Measurements from ENCODE around the gene IL19. TPM values are rescaled to one million over a fixed set of nuclear protein-coding genes. Genes with fewer than 3 reads are reported as not detected.

IL19 gene
- polyA plus RNA-seq, 2 donors = 0.22 to 1.4 TPM

- Histone ChIP-seq H3K4me1 (ENCODE audit: control insufficient read depth in 2 of 2, insufficient read depth in 2 of 2, low read length in 1 of 2) (no peaks in the 10 kb centered on the region), H3K27ac (ENCODE audit: low read depth in 2 of 2, low read length in 1 of 2) (no peak overlapping the region), H3K36me3 (ENCODE audit: control insufficient read depth in 2 of 2, insufficient read depth in 2 of 2, low read length in 1 of 2) (no peaks in the 10 kb centered on the region), H3K4me3 (ENCODE audit: low read depth in 1 of 2, low read length in 2 of 2) (no peak overlapping the region), H3K27me3 (ENCODE audit: control insufficient read depth in 1 of 2, insufficient read depth in 2 of 2, low read length in 2 of 2) (no peaks in the 10 kb centered on the region), H3K9me3 (ENCODE audit: control insufficient read depth in 2 of 2, insufficient read depth in 1 of 2, low read depth in 1 of 2, low read length in 1 of 2) (no peaks in the 10 kb centered on the region)
- WGBS, 2 donors = 85 to 93% methylated on average over 1 of the region's 1 CpG
Measured at GRCh38 chr1:206886831-206887230, 116.3 kb downstream of the IL19 start.

GRCh38 chr1:206887701-206888100 lies 117.1 kb downstream of the IL19 start:
- Histone ChIP-seq H3K27me3 (ENCODE audit: control insufficient read depth in 1 of 2, insufficient read depth in 2 of 2, low read length in 2 of 2) (no peaks in the 10 kb centered on the region), H3K9me3 (ENCODE audit: control insufficient read depth in 2 of 2, insufficient read depth in 1 of 2, low read depth in 1 of 2, low read length in 1 of 2) (no peaks in the 10 kb centered on the region), H3K4me3 (ENCODE audit: low read depth in 1 of 2, low read length in 2 of 2) (no peak overlapping the region), H3K27ac (ENCODE audit: low read depth in 2 of 2, low read length in 1 of 2) (no peak overlapping the region), H3K36me3 (ENCODE audit: control insufficient read depth in 2 of 2, insufficient read depth in 2 of 2, low read length in 1 of 2) (no peaks in the 10 kb centered on the region), H3K4me1 (ENCODE audit: control insufficient read depth in 2 of 2, insufficient read depth in 2 of 2, low read length in 1 of 2) (no peaks in the 10 kb centered on the region)
- WGBS, 2 donors = 52 to 59% methylated on average over 4 of the region's 4 CpGs

DNA sequence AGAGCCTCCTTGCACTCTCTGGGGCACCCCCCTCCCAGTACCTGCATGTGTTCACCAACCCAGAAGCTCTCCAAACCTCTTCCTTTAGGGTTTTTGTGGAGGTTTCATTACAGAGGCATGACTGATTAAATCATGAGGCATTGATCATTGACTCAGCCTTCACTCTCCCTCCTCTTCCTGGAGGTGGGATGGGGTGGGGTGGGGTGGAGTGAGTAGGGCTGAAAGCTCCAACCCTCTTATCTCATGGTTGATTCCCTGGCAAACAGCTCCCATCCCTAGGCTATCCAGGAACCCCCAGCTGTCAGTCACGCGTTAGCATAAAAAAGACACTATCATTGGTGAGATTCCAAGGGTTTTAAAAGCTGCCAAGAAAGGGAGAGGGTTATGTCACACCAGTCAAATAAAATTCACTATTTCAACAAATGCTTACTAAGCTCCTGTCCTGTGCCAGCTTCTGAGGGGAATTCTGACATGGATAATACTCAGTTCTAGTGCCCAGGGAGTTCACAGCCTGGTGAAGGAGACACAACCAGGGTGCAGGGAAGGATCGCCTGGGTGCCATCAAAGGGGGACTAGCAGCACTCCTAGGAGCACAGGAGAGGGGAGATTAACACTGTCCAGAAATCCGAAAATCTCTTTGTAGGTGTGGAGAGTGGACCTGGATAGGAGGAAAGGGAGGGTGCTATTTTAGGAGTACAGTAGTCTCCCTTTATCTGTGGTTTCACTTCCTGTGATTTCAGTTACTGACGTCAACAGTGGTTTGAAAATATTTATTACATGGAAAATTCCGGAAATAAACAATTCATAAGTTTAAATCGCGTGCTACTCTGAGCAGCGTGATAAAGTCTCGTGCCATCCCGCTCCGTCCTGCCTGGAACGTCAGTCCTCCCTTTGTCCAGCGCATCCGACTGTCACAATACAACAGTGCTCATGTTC lies 119.8 kb downstream of the IL19 start:
- 50 to 60% methylated on average over 15 of the region's 15 CpGs for WGBS, 2 donors

GRCh38 chr1:206891412-206891811 lies 120.8 kb downstream of the IL19 start:
- no peaks in the 10 kb centered on the region for H3K36me3 ChIP-seq (ENCODE audit: control insufficient read depth in 2 of 2, insufficient read depth in 2 of 2, low read length in 1 of 2)
- no peak overlapping the region for H3K27ac ChIP-seq (ENCODE audit: low read depth in 2 of 2, low read length in 1 of 2)
- 69 to 73% methylated on average over 1 of the region's 1 CpG for WGBS, 2 donors
- no peaks in the 10 kb centered on the region for H3K27me3 ChIP-seq (ENCODE audit: control insufficient read depth in 1 of 2, insufficient read depth in 2 of 2, low read length in 2 of 2)
- H3K9me3 ChIP-seq (ENCODE audit: control insufficient read depth in 2 of 2, insufficient read depth in 1 of 2, low read depth in 1 of 2, low read length in 1 of 2) = no peaks in the 10 kb centered on the region
- no peak overlapping the region for H3K4me3 ChIP-seq (ENCODE audit: low read depth in 1 of 2, low read length in 2 of 2)
- H3K4me1 ChIP-seq (ENCODE audit: control insufficient read depth in 2 of 2, insufficient read depth in 2 of 2, low read length in 1 of 2) = peaks cover 0 to under 1% of the 10 kb centered on the region in 2 donors

More for the DNA sequence above, 119.8 kb downstream of the IL19 start:
- no peaks in the 10 kb centered on the region for H3K36me3 ChIP-seq (ENCODE audit: control insufficient read depth in 2 of 2, insufficient read depth in 2 of 2, low read length in 1 of 2)
- no peaks in the 10 kb centered on the region for H3K9me3 ChIP-seq (ENCODE audit: control insufficient read depth in 2 of 2, insufficient read depth in 1 of 2, low read depth in 1 of 2, low read length in 1 of 2)
- no peak overlapping the region for H3K4me3 ChIP-seq (ENCODE audit: low read depth in 1 of 2, low read length in 2 of 2)
- H3K27me3 ChIP-seq (ENCODE audit: control insufficient read depth in 1 of 2, insufficient read depth in 2 of 2, low read length in 2 of 2) = no peaks in the 10 kb centered on the region
- H3K27ac ChIP-seq (ENCODE audit: low read depth in 2 of 2, low read length in 1 of 2) = no peak overlapping the region
- no peaks in the 10 kb centered on the region for H3K4me1 ChIP-seq (ENCODE audit: control insufficient read depth in 2 of 2, insufficient read depth in 2 of 2, low read length in 1 of 2)

Other genes starting within 250 kb of the IL19 start
- gene EIF2D, start 158.3 kb upstream of the IL19 start, polyA plus RNA-seq = 10 to 100 TPM; 34.1 to 34.3 TPM
- gene DYRK3, start 135.2 kb upstream of the IL19 start, polyA plus RNA-seq = 1 to 10 TPM in 1 of 2 donors, under 1 TPM in 1; 0.77 to 1.3 TPM
- 10 to 100 TPM; 28.0 to 35.1 TPM for gene MAPKAPK2, start 85.9 kb upstream of the IL19 start, polyA plus RNA-seq
- gene IL10, start 1.7 kb downstream of the IL19 start, polyA plus RNA-seq = under 1 TPM; 0.12 to 0.51 TPM
- gene IL20, start 94.8 kb downstream of the IL19 start, polyA plus RNA-seq = under 1 TPM in 1 of 2 donors, not detected in 1; 0.05 TPM
- gene IL24, start 126.7 kb downstream of the IL19 start, polyA plus RNA-seq = not detected
- 1 to 10 TPM in 1 of 2 donors, under 1 TPM in 1; 0.90 to 2.5 TPM for gene FCMR, start 151.2 kb downstream of the IL19 start, polyA plus RNA-seq
- 1 to 10 TPM in 1 of 2 donors, under 1 TPM in 1; 0.24 to 1.2 TPM for gene PIGR, start 175.7 kb downstream of the IL19 start, polyA plus RNA-seq
- gene FCAMR, start 199.7 kb downstream of the IL19 start, polyA plus RNA-seq = under 1 TPM; 0.02 to 0.06 TPM

Data from esophagus (tissue), 2 donors.